SU-DHL-6 (cell line): ENCODE results near the gene TBP.

ENCODE experiments used
- EZH2phosphoT487 ChIP-seq: fragments of 200-600 bp; sonication (generic), shearing (Covaris generic); conservative IDR thresholded peaks from 2 replicates; pipeline ENCODE4 v1.6.1; 2018; ENCODE audit warnings: mild to moderate bottlenecking, antibody characterized with exemption, low read length, moderate library complexity, mixed read lengths
- TF ChIP-seq, protein P1 (sequence below): fragments of 200-600 bp; sonication (generic); IDR thresholded peaks from one replicate; pipeline ENCODE4 v1.5.1; 2017; ENCODE audit warnings: antibody characterized with exemption, mild to moderate bottlenecking, low read length, moderate library complexity; ENCODE audit not compliant: insufficient read depth, poor library complexity, severe bottlenecking

DNA sequence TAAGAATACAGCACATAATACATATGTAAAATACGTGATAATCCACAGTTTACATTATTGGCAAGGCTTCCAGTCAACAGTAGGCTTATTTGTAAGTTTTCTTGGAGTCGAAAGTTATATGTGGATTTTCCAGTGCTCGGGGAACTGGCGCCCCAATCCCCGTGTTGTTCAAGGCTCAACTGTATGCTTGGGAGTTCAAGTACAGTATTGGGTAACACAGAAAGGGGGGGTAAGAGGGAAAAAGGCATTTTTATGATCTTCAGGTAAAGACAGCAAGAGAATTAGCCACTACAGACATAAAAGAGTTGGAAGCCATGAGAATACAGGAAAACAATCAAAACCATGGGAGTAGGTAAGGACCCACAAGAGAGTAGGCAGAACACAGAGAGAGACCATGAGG is 17.5 kb upstream of the TBP start:
- TF ChIP-seq, protein P1, sequence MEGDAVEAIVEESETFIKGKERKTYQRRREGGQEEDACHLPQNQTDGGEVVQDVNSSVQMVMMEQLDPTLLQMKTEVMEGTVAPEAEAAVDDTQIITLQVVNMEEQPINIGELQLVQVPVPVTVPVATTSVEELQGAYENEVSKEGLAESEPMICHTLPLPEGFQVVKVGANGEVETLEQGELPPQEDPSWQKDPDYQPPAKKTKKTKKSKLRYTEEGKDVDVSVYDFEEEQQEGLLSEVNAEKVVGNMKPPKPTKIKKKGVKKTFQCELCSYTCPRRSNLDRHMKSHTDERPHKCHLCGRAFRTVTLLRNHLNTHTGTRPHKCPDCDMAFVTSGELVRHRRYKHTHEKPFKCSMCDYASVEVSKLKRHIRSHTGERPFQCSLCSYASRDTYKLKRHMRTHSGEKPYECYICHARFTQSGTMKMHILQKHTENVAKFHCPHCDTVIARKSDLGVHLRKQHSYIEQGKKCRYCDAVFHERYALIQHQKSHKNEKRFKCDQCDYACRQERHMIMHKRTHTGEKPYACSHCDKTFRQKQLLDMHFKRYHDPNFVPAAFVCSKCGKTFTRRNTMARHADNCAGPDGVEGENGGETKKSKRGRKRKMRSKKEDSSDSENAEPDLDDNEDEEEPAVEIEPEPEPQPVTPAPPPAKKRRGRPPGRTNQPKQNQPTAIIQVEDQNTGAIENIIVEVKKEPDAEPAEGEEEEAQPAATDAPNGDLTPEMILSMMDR: no peak
- TF ChIP-seq EZH2phosphoT487: no peak
